Stimulated activated CD8-positive, alpha-beta memory T cell treated with anti-CD3 and anti-CD28 coated beads, Interleukin-4, amount 100 ng/mL, for 1 hour (primary cell): Measurements from ENCODE around the gene CIITA.

Experiments used
- DNase-seq, 2 donors: peaks; one replicate each; pipeline ENCODE4 v3.0.0-alpha.2; 2020; ENCODE audit warnings: low read depth in 2 of 2, low spot score in 1 of 2

Gene CIITA

DNA sequence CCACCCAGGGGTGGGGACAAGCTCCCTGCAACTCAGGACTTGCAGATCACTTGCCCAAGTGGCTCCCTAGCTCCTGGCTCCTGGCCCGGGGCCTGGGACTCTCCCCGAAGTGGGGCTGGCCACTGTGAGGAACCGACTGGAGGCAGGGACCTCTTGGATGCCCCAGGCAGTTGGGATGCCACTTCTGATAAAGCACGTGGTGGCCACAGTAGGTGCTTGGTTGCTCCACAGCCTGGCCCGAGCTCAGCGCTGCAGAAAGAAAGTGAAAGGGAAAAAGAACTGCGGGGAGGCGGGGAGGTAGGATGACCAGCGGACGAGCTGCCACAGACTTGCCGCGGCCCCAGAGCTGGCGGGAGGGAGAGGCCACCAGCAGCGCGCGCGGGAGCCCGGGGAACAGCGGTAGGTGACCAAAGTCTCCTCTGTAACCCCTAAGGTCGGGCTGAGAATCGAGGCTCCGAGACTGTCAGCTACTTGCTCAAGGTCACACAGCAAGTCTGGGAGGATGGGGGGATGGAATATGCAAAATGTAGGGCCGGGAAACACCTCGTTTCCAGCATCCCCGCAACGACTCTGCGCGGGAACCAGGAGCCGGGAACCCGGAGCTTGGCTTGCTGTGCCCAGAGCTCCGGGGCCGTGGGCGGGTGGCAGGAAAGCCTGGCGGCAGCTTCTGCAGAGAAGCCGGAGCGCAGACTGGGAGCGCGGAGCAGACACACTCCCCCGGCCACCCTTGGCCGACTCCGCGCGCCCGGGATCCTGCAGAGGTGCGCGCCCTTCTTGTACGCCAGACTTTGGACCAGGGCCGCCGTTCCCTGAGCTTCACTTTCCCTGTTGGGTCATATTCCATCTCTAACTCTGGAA, 1.9 kb downstream of the CIITA start:
- no peak for DNase-seq

DNA sequence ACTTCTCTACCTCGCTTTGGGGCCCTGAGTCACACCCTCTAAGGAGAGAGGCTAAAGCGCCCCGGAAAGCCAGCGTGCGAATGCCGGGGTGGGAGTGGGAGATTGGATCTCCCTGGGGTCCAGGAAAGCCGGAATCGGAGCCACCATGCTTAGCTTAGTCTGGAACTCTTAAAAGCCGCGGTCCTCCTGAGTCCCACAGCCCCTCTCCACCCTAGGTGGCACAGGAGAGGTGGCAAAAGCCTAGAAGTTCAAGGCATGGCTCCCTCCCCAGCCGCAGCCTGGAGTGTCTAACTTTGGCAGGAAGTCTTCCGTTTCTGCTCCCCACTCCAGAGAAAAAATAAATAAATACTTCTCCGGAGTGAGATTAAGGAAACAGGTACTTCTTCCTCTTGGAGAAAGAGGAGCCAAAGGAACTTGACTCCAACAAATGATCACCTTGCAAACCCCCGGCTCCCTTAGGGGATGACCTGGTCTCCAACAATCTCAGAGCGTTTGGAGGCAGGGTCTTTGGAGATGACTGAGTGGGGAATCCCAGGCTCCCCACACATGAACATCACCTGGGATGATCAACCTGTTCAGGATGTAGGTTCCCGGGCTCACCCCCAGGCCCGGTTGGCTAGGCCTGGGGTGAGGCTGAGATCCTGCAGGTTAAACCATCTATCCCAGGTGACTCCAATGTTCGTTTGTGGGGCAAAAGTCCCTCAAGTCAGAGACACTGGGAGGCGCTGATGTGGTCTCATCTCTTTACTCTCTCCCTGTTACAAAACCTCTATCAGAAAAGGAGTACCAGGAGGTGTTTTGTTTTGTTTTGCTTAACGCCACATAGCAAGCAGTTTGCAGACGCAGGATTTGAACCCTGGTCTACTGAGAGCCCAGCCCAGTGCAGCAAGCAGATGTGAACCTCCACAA, 2.9 kb downstream of the CIITA start:
- DNase-seq = no peak

DNA sequence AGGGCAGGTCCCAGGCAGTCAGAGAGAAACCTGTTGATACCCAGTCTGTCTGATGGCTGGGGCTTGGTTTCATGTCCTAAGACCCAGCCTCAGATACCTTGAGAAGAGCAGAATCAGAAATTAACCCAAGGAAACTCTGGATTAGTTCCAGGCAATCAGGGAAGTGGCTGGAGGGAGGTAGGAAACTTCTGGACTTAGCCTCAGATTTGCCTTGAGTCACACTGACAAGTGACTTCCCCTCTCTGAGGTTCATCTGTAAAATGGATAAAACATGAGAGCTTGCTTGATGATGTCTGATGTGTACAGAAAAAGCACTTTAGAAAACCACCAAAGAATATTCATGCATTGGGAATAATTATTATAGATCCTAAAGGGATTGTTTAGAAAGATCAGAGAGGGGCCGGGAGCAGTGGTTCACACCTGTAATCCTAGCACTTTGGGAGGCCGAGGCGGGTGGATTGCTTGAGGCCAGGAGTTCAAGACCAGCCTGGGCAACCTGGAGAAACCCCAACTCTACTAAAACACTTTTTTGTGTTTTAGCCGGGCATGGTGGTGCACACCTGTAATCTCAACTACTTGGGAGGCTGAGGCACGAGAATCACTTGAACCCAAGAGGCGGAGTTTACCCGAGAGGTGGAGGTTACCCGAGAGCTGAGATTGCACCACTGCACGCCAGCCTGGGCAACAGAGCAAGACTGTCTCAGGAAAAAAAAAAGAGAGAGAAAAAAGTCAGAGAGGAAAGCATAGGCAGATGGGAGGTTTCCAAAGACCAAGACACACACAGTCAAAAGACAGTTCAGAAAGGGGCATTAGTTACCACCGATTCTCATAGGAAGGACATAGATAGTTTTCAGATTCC, 3.8 kb downstream of the CIITA start:
- no peak for DNase-seq

DNA sequence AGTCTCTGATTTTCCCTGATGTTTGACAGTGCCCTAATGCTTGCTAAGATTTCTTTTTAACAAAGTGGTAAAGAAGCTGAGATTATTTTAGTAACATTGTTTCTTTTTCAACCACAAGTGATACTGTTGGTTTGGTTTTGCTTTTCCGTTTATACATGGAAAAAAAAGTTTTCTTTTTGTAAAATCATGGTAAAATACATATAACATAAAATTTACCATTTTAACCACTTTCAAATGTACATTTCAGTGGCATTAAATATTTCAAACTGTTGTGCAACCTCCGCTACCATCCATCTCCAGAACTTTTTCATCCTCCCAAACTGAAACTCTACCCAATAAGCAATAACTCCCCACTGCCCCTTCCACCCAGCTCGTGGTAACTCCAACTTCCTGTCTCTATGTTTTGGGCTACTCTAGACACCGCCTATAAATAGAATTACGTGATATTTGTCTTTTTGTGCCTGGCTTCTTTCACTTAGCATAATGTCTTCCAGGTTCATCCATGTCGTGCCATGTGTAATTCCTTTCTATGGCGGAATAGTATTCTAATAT, 4.6 kb downstream of the CIITA start:
- no peak for DNase-seq

DNA sequence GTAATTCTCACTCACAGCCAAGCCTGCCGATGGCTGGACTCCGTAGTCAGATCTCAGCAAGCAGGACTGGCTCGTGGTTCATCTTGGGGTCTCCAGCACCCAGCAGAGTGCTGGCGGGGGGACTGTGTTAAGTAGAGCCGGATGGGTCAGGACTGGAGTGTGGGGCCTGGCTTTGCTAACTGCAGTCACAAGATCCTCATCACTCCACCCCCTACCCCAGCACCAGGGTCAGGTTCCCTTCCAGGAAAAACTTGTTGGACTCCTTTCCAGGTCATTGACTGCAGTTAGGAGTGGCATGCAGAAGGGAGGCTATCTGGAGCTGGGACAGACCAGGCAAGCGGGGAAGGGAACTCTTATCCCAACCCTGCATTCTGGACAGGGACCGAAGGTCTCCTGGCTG, 6.0 kb downstream of the CIITA start:
- no peak for DNase-seq

DNA sequence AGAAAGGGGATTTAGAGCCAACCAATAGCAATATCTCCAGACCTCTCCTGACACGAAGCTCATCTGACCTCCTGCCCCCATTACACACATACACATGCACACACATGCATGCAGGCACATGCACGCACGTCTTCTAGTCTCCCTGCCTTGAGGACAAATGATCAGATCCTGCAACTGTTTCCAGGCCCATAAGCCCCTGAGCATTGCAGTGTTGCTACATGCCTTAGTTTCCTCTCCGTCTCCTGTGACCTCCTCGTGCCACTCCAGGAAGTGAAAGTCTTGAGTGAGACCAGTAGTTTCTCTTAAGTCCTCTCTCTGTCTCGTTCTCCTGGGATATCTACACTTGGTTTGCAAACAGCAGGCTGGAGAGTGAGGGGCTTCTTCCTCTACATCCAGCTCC, 8.2 kb downstream of the CIITA start:
- DNase-seq = no peak

DNA sequence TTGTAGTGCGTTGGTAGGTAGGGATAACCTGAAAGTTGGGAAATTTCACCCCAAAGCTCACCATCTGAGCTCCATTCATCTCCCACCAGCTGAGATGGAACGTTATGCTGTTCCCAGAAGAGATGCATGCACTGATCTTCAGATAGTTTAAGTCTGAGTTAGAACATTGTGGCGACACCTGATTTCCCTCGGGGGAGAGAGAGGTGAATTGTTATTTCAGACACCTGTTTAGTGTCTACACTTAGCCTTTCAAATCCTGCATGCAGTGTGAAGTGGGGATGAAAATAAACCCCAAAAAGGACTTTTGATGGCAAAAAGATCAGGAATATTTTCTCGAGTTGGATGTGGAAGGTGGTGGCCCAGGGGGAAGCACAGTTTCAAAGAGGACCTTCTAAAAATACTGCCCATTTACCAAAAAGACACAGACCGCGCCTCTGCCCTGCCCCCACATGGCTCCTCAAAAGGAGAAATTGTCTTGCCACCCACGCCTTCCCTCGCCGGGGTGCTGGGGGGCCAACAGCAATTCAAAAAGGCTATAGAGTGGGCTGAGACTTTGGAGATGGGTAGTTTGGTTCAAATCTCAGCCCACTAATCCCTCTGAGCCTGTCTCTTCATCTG, 11.4 kb downstream of the CIITA start:
- DNase-seq = no peak

DNA sequence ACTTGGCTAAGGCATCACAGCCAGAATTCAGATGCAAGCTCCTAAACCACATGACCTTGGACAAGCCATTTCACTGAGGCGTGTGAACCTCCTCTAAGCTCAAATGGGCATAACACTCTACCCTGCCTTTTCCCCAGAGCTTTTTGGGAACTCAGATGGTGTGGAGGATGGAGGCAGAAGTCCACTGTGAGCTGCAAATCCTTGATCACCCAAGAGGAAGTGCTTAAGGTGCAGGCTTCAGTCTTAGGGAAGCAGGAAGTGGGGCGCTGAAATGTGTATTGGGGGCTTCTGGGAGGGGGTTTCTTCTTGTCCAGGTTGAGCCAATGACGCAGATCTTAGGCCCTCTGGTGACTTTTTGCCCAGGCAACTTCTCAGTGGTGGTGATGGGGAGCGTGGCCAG, 12.9 kb downstream of the CIITA start:
- no peak for DNase-seq

DNA sequence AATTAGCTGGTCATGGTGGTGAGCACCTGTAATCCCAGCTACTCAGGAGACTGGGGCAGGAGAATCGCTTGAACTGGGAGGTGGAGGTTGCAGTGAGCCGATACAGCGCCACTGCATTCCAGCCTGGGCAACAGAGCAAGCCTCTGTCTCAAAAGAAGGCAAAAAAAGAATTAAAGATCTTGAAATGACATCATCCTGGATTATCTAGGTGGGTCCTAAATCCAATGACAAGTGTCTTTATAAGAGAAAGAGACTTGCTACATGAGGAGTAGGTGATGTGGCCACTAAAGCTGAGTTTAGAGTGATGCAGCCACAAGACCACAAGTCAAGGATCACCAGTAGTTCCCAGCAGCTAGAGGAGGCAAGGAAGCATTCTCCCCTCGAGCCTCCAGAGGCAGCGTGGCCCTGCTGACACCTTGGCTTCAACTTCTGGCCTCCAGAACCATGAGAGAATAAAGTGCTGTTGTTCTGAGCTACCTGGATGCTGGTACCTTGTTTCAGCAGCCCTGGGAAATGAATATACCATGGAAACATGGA, 15.8 kb downstream of the CIITA start:
- no peak for DNase-seq

DNA sequence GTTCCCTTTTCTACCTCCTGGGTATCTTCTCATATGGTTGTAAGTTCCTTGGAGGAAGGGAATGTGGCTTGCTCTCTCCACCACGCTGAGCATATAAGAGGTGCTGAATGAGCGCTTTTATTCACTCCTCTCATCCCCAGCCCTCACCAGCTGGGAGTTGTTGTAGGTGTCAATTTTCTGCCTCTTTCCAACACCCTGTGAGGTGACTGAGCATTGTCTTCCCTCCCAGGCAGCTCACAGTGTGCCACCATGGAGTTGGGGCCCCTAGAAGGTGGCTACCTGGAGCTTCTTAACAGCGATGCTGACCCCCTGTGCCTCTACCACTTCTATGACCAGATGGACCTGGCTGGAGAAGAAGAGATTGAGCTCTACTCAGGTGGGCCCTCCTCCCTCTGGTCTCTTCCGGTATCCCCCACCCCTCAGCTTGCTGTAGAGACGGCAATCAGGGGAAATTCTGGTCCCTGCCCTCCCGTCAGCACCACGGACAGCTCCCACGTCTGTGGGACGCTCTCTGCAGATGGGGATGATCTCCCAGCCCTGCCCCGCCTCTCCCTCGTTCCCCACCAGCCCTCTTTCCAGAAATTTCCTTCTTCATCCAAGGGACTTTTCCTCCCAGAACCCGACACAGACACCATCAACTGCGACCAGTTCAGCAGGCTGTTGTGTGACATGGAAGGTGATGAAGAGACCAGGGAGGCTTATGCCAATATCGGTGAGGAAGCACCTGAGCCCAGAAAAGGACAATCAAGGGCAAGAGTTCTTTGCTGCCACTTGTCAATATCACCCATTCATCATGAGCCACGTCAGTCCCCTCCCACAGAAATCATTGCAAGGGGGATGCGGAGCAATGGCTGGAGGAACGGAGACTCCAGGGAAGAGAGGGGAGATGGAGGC, 18.3 kb downstream of the CIITA start:
- no peak for DNase-seq

DNA sequence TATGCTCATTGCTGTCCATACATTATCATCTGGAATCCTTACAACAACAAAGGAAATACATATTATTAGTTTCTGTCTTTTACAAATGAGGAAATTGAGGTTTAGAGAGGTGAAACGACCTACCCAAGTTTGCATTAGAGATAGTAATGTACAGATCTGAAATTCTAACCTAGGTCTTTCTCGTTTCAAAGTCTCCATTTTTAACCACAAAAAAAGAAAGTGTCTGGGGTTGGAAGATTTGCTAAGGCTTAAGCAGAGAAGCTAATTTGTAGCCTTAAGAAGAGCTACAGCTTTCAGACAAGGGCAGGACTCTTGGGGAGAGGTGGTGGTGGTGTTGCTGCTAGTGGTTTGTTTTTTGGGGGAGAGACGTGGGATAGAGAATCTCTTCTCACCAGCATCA, 19.2 kb downstream of the CIITA start:
- no peak for DNase-seq

DNA sequence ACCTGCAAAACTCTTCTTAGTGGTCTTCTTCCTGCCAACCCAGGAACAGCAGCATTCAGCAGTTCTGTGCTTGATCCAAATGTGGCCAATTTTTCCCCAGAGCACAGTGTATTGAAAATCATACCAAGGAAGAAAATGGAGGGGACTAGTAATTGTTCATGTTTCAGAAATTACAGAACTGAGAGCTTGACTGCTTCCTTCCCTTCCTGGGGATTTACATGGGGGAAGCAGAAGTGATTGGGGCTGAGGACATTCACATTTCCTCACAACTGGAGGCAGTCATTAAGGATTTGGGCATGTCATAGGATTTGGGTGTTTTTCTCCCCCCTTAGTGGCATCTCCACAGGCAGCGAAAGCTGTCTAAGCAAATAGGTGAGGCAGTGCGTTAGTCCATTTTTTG, 19.7 kb downstream of the CIITA start:
- no peak for DNase-seq

DNA sequence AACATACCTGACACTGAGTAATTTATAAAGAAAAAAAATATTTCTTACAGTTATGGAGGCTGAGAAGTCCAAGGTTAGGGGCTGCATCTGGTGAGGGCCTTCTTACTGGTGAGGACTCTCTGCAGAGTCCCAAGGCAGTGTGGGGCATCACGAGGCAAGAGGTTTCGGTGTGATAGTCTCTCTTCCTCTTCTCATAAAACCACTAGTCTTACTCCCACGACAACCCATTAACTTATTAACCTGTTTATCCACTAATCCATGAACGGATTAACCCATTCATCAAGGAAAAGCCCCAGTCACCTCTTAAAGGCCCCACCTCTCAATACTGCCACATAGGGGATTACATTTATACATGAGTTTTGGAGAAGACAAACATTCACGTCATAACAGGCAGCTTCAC, 20.1 kb downstream of the CIITA start:
- no peak for DNase-seq

DNA sequence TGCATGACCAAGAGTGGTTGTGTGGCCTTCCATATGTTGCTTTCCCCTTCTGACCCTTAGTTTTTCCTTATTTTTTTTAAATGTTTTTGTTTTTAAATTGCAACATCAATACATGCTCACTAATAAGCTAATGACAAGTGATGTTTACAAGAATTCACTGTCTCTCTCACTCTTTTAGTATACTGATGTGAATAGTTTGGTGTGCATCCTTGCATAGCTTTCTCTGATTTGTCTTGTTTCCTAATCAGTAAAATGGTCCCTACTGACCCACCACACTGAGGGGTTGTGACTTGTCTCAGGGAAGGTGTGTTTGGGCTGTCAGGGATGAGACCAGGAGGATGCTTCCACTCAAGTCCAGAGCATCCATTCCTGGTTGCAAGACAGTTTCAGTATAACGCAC, 26.0 kb downstream of the CIITA start:
- DNase-seq = no peak

DNA sequence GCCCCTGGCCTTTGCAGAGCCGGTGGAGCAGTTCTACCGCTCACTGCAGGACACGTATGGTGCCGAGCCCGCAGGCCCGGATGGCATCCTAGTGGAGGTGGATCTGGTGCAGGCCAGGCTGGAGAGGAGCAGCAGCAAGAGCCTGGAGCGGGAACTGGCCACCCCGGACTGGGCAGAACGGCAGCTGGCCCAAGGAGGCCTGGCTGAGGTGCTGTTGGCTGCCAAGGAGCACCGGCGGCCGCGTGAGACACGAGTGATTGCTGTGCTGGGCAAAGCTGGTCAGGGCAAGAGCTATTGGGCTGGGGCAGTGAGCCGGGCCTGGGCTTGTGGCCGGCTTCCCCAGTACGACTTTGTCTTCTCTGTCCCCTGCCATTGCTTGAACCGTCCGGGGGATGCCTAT, 29.5 kb downstream of the CIITA start:
- DNase-seq = no peak

DNA sequence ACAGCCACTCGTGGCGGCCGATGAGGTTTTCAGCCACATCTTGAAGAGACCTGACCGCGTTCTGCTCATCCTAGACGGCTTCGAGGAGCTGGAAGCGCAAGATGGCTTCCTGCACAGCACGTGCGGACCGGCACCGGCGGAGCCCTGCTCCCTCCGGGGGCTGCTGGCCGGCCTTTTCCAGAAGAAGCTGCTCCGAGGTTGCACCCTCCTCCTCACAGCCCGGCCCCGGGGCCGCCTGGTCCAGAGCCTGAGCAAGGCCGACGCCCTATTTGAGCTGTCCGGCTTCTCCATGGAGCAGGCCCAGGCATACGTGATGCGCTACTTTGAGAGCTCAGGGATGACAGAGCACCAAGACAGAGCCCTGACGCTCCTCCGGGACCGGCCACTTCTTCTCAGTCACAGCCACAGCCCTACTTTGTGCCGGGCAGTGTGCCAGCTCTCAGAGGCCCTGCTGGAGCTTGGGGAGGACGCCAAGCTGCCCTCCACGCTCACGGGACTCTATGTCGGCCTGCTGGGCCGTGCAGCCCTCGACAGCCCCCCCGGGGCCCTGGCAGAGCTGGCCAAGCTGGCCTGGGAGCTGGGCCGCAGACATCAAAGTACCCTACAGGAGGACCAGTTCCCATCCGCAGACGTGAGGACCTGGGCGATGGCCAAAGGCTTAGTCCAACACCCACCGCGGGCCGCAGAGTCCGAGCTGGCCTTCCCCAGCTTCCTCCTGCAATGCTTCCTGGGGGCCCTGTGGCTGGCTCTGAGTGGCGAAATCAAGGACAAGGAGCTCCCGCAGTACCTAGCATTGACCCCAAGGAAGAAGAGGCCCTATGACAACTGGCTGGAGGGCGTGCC, 30.1 kb downstream of the CIITA start:
- no peak for DNase-seq

DNA sequence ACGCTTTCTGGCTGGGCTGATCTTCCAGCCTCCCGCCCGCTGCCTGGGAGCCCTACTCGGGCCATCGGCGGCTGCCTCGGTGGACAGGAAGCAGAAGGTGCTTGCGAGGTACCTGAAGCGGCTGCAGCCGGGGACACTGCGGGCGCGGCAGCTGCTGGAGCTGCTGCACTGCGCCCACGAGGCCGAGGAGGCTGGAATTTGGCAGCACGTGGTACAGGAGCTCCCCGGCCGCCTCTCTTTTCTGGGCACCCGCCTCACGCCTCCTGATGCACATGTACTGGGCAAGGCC, 30.7 kb downstream of the CIITA start:
- DNase-seq = no peak

DNA sequence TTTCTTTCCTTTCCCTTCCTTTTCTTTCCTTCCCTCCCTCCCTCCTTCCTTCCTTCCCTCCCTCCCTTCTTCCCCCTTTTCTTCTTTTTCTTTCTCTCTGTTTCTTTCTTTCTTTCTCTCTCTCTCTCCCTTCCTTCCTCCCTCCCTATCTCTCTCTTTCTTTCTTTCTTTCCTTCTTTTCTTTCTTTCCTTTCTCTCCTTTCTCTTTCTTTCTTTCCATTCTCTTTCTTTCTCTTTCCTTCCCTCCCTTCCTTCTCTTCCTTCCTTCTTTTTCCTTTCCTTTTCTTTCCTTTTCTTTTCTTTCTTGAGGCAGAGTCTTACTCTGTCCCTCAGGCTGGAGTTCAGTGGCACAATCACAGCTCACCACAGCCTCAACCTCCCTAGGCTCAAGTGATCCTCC, 34.3 kb downstream of the CIITA start:
- DNase-seq = no peak

DNA sequence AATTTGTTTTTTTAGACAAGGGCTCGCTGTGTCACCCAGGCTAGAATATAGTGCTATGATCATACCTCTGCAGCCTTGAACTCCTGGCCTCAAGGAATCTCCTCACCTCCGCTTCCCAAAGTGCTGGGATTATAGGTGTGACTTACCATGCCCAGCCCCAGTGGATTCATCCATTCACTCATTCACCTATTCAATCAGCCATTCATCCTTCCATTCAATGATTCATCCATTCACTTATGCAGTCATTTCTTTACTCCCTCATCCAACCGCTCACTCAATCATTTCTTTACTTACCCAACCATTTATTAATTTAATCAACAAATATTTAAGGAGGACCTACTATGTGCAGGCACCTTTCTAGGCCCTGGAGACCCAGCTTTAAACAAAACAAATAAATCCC, 39.5 kb downstream of the CIITA start:
- no peak for DNase-seq
